Measurements from ENCODE around the gene TSPO2. TPM values are rescaled to one million over a fixed set of nuclear protein-coding genes. Genes with fewer than 3 reads are reported as not detected.

The TSPO2 gene
- total and polyA plus RNA-seq, 3 donors from 2014 or later, result not detected

- H3K27ac ChIP-seq, result no peak overlapping the region
- no peaks in the 10 kb centered on the region for H3K27me3 ChIP-seq
- intact Hi-C loops (cut with DNase I; ENCODE audit: low total_unique reads), result no loop called here
- no peaks in the 10 kb centered on the region for H3K36me3 ChIP-seq (ENCODE audit: low read depth, missing control alignments)
- TF ChIP-seq POLR2A (IDR thresholded peaks at IDR 0.05), result no peak
- H3K4me1 ChIP-seq, result peaks cover 11% of the 10 kb centered on the region
- 33 to 39% methylated on average over 4 of the region's 4 CpGs for WGBS, 2 donors
- peak overlapping the region in 1 of 2 donors; percentile 64 for H3K4me3 ChIP-seq
- H3K9me3 ChIP-seq, result no peaks in the 10 kb centered on the region
- no peak for DNase-seq
Measured at GRCh38 chr6:41027241-41027640, 15.0 kb upstream of the TSPO2 start.

- peak; percentile 90 for DNase-seq
- peak overlapping the region; percentile 8 to 34 for H3K27ac ChIP-seq
- 2% methylated on average over 7 to 44 of the region's 45 CpGs for WGBS, 2 donors
- H3K36me3 ChIP-seq (ENCODE audit: low read depth, missing control alignments), result no peaks in the 10 kb centered on the region
- TF ChIP-seq CTCF (IDR thresholded peaks at IDR 0.05) (peak; percentile 91 to 96 (median 95)), POLR2A (IDR thresholded peaks at IDR 0.05) (no peak)
- H3K27me3 ChIP-seq, result no peaks in the 10 kb centered on the region
- H3K4me3 ChIP-seq, result peak overlapping the region; percentile 63 to 64
- no peaks in the 10 kb centered on the region for H3K9me3 ChIP-seq
- peaks cover 11% of the 10 kb centered on the region for H3K4me1 ChIP-seq
- intact Hi-C loops (cut with DNase I; ENCODE audit: low total_unique reads), result no loop called here
Measured at GRCh38 chr6:41027799-41028560, 14.3 kb upstream of the TSPO2 start.

GRCh38 chr6:41028561-41029412, 13.5 kb upstream of the TSPO2 start:
- 33 to 61% methylated on average over 7 to 13 of the region's 13 CpGs for WGBS, 2 donors
- Histone ChIP-seq H3K27ac (peak overlapping the region; percentile 8 to 34), H3K27me3 (no peaks in the 10 kb centered on the region), H3K4me3 (peak overlapping the region; percentile 63 to 64), H3K4me1 (peaks cover 11% of the 10 kb centered on the region), H3K9me3 (no peaks in the 10 kb centered on the region), H3K36me3 (ENCODE audit: low read depth, missing control alignments) (no peaks in the 10 kb centered on the region)
- intact Hi-C loops (cut with DNase I; ENCODE audit: low total_unique reads), result no loop called here
- no peak for DNase-seq
- TF ChIP-seq POLR2A (IDR thresholded peaks at IDR 0.05) (no peak), CTCF (IDR thresholded peaks at IDR 0.05) (no peak)

GRCh38 chr6:41032830-41033229, 9.4 kb upstream of the TSPO2 start:
- intact Hi-C loops (cut with DNase I; ENCODE audit: low total_unique reads), result loop anchor here (10.0 kb wide), 1 partner anchor 138 kb away; no protein-coding TSS in a partner anchor
- 91 to 92% methylated on average over 8 to 15 of the region's 15 CpGs for WGBS, 2 donors

More at GRCh38 chr6:41032830-41033229, 9.4 kb upstream of the TSPO2 start:
- Histone ChIP-seq H3K27me3 (no peaks in the 10 kb centered on the region), H3K36me3 (ENCODE audit: low read depth, missing control alignments) (no peaks in the 10 kb centered on the region), H3K4me1 (peaks cover 5% of the 10 kb centered on the region), H3K4me3 (no peak overlapping the region), H3K9me3 (no peaks in the 10 kb centered on the region), H3K27ac (no peak overlapping the region)
- TF ChIP-seq POLR2A (IDR thresholded peaks at IDR 0.05) (no peak), CTCF (IDR thresholded peaks at IDR 0.05) (no peak)
- DNase-seq, result no peak

Measured in testis (tissue), 3 donors.